Ishikawa (cell line): ENCODE results near the gene WFDC8.

Source experiments
- CEBPB ChIP-seq: IDR thresholded peaks from 2 replicates; pipeline ENCODE4 v1.6.1; 2012
- CREB1 ChIP-seq: IDR thresholded peaks from 2 replicates; pipeline ENCODE4 v1.6.1; 2012; ENCODE audit warnings: low read depth
- EGR1 ChIP-seq: IDR thresholded peaks from 2 replicates; pipeline ENCODE4 v1.6.1; 2012
- EP300 ChIP-seq: IDR thresholded peaks from 2 replicates; pipeline ENCODE4 v1.6.1; 2012; ENCODE audit warnings: borderline replicate concordance
- FOXM1 ChIP-seq: IDR thresholded peaks from 2 replicates; pipeline ENCODE4 v1.6.1; 2012; ENCODE audit warnings: low read depth, borderline replicate concordance
- NFIC ChIP-seq: IDR thresholded peaks from 2 replicates; pipeline ENCODE4 v1.6.1; 2012
- RAD21 ChIP-seq: IDR thresholded peaks from 2 replicates; pipeline ENCODE4 v1.6.1; 2012; ENCODE audit warnings: low read depth
- TAF1 ChIP-seq: IDR thresholded peaks from 2 replicates; pipeline ENCODE4 v1.6.1; 2012; ENCODE audit warnings: low read depth, mild to moderate bottlenecking
- TCF12 ChIP-seq: IDR thresholded peaks from 2 replicates; pipeline ENCODE4 v1.6.1; 2012; ENCODE audit warnings: low read depth
- YY1 ChIP-seq: IDR thresholded peaks from 2 replicates; pipeline ENCODE4 v1.6.1; 2012; ENCODE audit warnings: low read depth
- ZBTB7A ChIP-seq: IDR thresholded peaks from 2 replicates; pipeline ENCODE4 v1.6.1; 2012; ENCODE audit warnings: low read depth
- TF ChIP-seq, protein P1 (sequence below): IDR thresholded peaks from 2 replicates; pipeline ENCODE4 v1.6.1; 2012; ENCODE audit warnings: low read depth, mild to moderate bottlenecking
- TF ChIP-seq, protein P2 (sequence below): IDR thresholded peaks from 2 replicates; pipeline ENCODE4 v1.6.1; 2012

DNA sequence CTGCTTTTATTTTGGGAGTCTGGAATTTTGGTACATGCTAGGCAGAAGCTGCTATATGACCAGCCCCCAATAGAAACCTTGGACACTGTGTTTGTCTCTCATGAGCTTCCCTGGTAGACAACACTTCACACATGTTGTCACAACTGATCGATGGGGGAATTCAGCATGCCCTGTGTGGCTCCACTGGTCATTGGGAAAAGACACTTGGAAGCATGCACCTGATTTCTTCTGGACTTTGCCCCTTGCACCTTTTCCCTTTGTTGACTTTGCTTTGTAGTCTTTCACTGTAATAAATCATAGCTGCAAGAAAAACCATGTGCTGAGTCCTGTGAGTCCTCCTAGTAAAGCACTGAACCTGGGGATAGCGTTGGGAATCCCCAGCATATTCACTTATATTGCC is 42.5 kb upstream of the WFDC8 start:
- TF ChIP-seq YY1 (no peak), ZBTB7A (no peak), TCF12 (no peak), EP300 (no peak), RAD21 (no peak), CEBPB (no peak), EGR1 (no peak), FOXM1 (no peak), TAF1 (no peak), CREB1 (no peak), NFIC (no peak)
- TF ChIP-seq, protein P1, sequence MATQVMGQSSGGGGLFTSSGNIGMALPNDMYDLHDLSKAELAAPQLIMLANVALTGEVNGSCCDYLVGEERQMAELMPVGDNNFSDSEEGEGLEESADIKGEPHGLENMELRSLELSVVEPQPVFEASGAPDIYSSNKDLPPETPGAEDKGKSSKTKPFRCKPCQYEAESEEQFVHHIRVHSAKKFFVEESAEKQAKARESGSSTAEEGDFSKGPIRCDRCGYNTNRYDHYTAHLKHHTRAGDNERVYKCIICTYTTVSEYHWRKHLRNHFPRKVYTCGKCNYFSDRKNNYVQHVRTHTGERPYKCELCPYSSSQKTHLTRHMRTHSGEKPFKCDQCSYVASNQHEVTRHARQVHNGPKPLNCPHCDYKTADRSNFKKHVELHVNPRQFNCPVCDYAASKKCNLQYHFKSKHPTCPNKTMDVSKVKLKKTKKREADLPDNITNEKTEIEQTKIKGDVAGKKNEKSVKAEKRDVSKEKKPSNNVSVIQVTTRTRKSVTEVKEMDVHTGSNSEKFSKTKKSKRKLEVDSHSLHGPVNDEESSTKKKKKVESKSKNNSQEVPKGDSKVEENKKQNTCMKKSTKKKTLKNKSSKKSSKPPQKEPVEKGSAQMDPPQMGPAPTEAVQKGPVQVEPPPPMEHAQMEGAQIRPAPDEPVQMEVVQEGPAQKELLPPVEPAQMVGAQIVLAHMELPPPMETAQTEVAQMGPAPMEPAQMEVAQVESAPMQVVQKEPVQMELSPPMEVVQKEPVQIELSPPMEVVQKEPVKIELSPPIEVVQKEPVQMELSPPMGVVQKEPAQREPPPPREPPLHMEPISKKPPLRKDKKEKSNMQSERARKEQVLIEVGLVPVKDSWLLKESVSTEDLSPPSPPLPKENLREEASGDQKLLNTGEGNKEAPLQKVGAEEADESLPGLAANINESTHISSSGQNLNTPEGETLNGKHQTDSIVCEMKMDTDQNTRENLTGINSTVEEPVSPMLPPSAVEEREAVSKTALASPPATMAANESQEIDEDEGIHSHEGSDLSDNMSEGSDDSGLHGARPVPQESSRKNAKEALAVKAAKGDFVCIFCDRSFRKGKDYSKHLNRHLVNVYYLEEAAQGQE, result no peak
- TF ChIP-seq, protein P2, sequence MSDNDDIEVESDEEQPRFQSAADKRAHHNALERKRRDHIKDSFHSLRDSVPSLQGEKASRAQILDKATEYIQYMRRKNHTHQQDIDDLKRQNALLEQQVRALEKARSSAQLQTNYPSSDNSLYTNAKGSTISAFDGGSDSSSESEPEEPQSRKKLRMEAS, result no peak
